Measurements from ENCODE around the gene PPP2R2B.

PPP2R2B gene

DNA sequence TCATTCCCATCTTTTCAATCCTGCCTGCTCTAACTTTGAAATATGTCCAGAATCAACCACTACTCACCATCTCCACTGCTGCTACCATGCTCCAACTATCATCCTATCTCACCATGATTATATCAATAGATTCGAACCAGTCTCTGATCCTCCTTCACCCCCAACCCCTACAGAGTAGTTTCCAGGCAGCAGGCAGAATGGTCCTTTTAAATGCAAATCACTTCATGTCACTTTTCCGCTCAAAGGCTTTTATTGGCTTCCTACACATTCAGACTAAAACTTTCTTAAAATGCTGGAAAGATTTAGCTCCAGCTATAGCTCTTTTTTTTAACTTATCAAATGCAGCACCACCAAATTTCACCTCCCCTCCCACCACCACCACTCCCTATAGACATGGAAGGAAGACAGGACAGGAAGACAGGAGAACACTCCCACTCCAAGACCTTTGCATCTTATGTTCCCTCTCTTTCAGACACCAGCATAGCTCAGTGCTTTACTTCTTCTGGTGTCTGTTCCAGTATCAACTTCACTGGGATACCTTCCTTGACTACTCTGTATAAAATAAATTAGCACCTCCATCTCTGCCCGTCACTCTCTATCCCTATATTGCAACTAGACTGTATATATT, 9.9 kb upstream of the PPP2R2B start:
- no peak for DNase-seq (ENCODE audit: low read depth)
- H3K4me3 ChIP-seq (ENCODE audit: low read length): no peak overlapping the region
- TF ChIP-seq, protein P1, sequence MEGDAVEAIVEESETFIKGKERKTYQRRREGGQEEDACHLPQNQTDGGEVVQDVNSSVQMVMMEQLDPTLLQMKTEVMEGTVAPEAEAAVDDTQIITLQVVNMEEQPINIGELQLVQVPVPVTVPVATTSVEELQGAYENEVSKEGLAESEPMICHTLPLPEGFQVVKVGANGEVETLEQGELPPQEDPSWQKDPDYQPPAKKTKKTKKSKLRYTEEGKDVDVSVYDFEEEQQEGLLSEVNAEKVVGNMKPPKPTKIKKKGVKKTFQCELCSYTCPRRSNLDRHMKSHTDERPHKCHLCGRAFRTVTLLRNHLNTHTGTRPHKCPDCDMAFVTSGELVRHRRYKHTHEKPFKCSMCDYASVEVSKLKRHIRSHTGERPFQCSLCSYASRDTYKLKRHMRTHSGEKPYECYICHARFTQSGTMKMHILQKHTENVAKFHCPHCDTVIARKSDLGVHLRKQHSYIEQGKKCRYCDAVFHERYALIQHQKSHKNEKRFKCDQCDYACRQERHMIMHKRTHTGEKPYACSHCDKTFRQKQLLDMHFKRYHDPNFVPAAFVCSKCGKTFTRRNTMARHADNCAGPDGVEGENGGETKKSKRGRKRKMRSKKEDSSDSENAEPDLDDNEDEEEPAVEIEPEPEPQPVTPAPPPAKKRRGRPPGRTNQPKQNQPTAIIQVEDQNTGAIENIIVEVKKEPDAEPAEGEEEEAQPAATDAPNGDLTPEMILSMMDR (conservative IDR thresholded peaks at IDR 0.05; ENCODE audit: low read length): no peak

DNA sequence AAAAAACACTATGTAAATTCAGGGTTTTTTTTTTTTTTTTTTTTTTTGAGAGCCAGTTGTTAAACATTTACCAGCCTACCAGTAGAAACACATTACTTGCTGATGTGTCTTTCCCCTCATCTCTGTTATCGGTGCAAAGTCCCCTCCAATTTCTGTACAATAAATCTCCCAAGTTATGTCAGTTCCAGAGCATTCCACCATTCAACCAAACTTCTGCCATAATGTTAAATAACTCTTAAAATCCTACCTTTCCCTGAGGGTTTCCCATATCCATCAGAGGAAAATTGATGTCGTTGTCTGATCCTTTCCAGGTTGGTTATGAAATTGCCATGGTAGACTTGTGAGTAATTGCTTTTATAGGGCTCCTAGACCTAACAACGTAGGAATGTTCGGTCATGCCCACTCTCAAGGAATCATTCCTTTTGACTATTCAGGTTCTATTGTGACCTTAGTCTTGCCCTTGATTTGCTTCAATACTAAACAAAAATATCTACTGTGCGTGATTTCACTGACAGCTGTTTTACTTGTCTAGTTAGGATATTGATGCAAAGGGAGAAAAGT, 5.6 kb upstream of the PPP2R2B start:
- TF ChIP-seq, protein P1 (conservative IDR thresholded peaks at IDR 0.05; ENCODE audit: low read length): no peak
- no peak for DNase-seq (ENCODE audit: low read depth)
- H3K4me3 ChIP-seq (ENCODE audit: low read length): no peak overlapping the region

DNA sequence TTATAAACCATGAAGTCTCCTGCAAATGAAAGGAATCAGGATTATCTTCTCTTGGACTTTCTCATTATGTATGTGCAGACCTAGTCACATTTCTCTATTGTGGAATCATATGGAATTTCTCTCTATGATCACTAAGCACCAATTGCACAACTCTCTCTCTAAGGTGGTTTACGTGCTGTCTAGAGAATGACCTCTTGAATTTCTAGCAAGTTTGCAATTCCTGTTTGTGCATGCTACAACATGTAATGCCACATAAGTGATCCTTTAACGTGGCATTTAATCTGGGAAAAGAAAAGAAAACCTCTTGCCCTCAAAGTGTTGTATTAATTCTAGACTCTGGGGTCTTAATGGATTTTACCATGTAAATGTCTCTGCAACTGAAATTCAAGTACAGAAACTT, 5.0 kb upstream of the PPP2R2B start:
- DNase-seq (ENCODE audit: low read depth): no peak
- TF ChIP-seq, protein P1 (conservative IDR thresholded peaks at IDR 0.05; ENCODE audit: low read length): no peak

DNA sequence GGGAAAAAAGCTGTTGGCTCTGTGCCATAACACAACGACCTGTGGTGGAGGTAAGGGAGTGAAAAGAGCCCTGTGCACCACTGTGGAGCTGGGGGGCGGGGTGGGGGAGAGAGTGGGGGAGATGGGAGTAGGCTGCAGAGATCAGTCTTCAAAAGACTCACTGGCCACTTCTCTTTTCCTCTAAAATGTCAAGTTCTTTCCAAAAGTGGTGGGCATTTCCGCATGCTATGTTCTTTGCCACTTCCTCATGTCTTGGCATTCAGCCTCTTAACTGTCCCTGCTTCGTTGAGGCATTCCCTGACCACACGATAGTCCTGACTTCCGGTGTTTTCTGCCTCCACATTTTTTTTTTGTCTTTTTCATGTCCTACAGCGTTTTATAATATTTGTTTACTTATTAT, 2.4 kb upstream of the PPP2R2B start:
- TF ChIP-seq, protein P1 (conservative IDR thresholded peaks at IDR 0.05; ENCODE audit: low read length): no peak

More for the DNA sequence above, 5.0 kb upstream of the PPP2R2B start:
- no peak overlapping the region for H3K4me3 ChIP-seq (ENCODE audit: low read length)

DNA sequence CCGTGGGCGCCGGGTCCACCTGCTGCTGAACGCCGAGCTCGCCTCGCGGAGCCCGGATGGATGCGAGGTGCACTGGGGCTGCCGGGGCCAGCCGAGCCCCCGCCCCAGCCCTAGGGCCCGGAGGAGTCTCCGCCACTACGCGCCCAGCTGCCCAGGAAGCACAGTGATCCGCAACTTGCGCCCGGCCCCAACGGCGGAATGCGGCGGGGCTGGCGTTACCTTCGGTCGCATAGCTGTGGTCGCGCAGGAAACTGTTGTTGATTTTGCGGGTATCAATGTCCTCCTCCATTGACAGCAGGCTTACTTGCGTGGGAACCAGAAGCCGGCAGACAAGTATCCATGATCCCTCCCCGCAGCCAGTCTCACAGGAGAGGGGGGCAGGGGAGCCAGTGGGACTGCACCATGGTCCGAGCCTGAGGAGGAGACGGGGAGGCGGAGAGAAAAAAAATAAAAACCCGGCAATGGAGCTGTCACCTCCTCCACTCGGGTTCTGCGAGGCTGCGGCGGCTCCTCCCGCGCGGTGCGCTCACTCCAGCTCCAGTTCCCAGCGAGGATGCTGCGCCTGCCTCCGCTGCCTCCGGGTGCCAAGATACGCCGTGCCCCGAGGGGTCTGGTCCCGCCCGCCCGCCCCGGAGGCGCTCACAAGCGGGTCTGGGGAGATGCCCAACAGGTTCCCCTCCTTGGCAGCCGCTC, 628 bp downstream of the PPP2R2B start:
- peak overlapping the region; percentile 46 for H3K4me3 ChIP-seq (ENCODE audit: low read length)
- TF ChIP-seq, protein P1 (conservative IDR thresholded peaks at IDR 0.05; ENCODE audit: low read length): no peak
- peak; percentile 2 for DNase-seq (ENCODE audit: low read depth)

More for the DNA sequence above, 2.4 kb upstream of the PPP2R2B start:
- no peak overlapping the region for H3K4me3 ChIP-seq (ENCODE audit: low read length)
- DNase-seq (ENCODE audit: low read depth): no peak

DNA sequence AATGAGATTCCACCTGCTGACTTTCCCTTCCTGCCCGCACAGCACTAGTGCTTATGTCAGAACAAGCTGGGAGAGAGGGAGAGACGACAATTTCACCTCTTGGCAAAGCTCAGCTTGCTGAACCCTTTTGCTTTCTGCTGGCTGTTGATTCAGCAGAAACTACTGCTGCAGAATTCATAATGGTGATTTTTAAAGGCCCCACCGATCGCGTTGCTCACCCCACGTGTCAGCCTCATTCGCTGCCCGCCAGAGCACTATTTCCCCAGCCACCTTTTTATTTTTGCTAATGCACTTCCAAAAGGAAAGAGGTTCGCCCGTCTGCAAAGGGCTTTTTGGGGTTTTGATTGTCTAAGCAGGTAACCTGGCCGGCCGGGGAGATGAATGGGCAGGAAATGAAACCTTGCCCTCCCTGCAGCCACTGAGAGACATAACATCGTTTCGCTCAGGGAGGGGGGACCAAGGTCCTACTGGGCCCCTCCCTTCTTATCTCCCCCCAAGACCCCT, 1.3 kb downstream of the PPP2R2B start:
- TF ChIP-seq, protein P1 (conservative IDR thresholded peaks at IDR 0.05; ENCODE audit: low read length): no peak
- DNase-seq (ENCODE audit: low read depth): no peak
- H3K4me3 ChIP-seq (ENCODE audit: low read length): no peak overlapping the region; the same call in 1 of the 2 replicates

Data from AG10803 (cell line).